H1 (cell line): Measurements from ENCODE around the gene NRXN3. TPM values are rescaled to one million over a fixed set of nuclear protein-coding genes. Genes with fewer than 3 reads are reported as not detected.

Experiments used
- CTCF ChIA-PET: fragments of 300-600 bp; sonication (Branson Sonifier 250); formaldehyde crosslinking; loops from one replicate; lab custom pipeline; 2021; ENCODE audit not compliant: partially characterized antibody; lab: Charles Lee
- POLR2A ChIA-PET: fragments of 300-600 bp; sonication (Branson Sonifier 250); formaldehyde crosslinking; loops from one replicate; lab custom pipeline; 2021; ENCODE audit warnings: inconsistent platforms; ENCODE audit not compliant: partially characterized antibody; lab: Charles Lee
- DNase-seq, 2 experiments: peaks; one replicate each; pipeline versions ENCODE4 v3.0.0 to v3.0.0-alpha.2; 2010 to 2022; ENCODE audit warnings: low spot score in 2 of 2, low read depth in 1 of 2, mixed read lengths in 1 of 2
- FAIRE-seq: peaks from 2 replicates; lab custom pipeline; 2011; peaks lifted over from hg19 to GRCh38; lab: Jason Lieb, UNC
- H2AFZ ChIP-seq: 2 replicates; pipeline ENCODE4 v1.8.1; 2012; ENCODE audit warnings: low read length, inconsistent platforms
- H2AK5ac ChIP-seq: 2 replicates; pipeline ENCODE4 v1.6.1; 2013; ENCODE audit warnings: low read depth, low read length
- H2BK120ac ChIP-seq: replicated peaks from 2 replicates; pipeline ENCODE3; 2013; ENCODE audit warnings: low read depth, low read length, inconsistent platforms
- H2BK12ac ChIP-seq: 2 replicates; pipeline ENCODE4 v1.6.1; 2013; ENCODE audit warnings: low read depth, low read length
- H2BK15ac ChIP-seq: 2 replicates; pipeline ENCODE4 v1.6.1; 2013; ENCODE audit warnings: low read length
- H2BK20ac ChIP-seq: 2 replicates; pipeline ENCODE4 v1.6.1; 2013; ENCODE audit warnings: low read length
- H2BK5ac ChIP-seq: 2 replicates; pipeline ENCODE4 v1.6.1; 2013; ENCODE audit warnings: low read depth, low read length
- H3K14ac ChIP-seq: 2 replicates; pipeline ENCODE4 v1.6.1; 2013; ENCODE audit warnings: inconsistent platforms; ENCODE audit not compliant: insufficient read length
- H3K18ac ChIP-seq: 2 replicates; pipeline ENCODE4 v1.6.1; 2013; ENCODE audit warnings: low read length; ENCODE audit errors: extremely low read depth
- H3K23ac ChIP-seq: 2 replicates; pipeline ENCODE4 v1.6.1; 2013; ENCODE audit warnings: inconsistent platforms; ENCODE audit not compliant: insufficient read length
- H3K23me2 ChIP-seq: 2 replicates; pipeline ENCODE4 v1.6.1; 2013; ENCODE audit warnings: low read depth, low read length
- H3K27ac ChIP-seq: 2 replicates; pipeline ENCODE4 v1.6.1; 2011; ENCODE audit warnings: low read depth, low read length, inconsistent platforms
- H3K27me3 ChIP-seq, 4 experiments: replicated peaks in 1 of 4; 1 replicate in 1 of 4; 2 replicates in 3 of 4; pipeline versions ENCODE4 v1.6.1 to v1.8.1; 2011 to 2013; ENCODE audit warnings: low read length in 3 of 4, mild to moderate bottlenecking in 3 of 4, inconsistent platforms in 2 of 4, mixed read lengths in 2 of 4, moderate library complexity in 1 of 4; ENCODE audit not compliant: control insufficient read depth in 3 of 4, insufficient read depth in 3 of 4; ENCODE audit errors: extremely low read depth in 1 of 4
- H3K36me3 ChIP-seq, 4 experiments: 2 replicates each; pipeline versions ENCODE4 v1.6.1 to v1.8.1; 2011 to 2013; ENCODE audit warnings: mild to moderate bottlenecking in 4 of 4, low read length in 3 of 4, moderate library complexity in 2 of 4, control low read depth in 1 of 4, inconsistent platforms in 1 of 4; ENCODE audit not compliant: insufficient read depth in 4 of 4, control insufficient read depth in 2 of 4
- H3K4ac ChIP-seq: replicated peaks from 2 replicates; pipeline ENCODE3; 2013; ENCODE audit warnings: low read length, low read depth, mixed read lengths, inconsistent platforms; ENCODE audit not compliant: insufficient read length
- H3K4me1 ChIP-seq, 4 experiments: replicated peaks in 1 of 4; 1 replicate in 1 of 4; 2 replicates in 3 of 4; pipeline versions ENCODE4 v1.6.1 to v1.8.1; 2011 to 2013; ENCODE audit warnings: low read length in 3 of 4, inconsistent platforms in 2 of 4, mixed read lengths in 1 of 4; ENCODE audit not compliant: insufficient read depth in 4 of 4, control insufficient read depth in 3 of 4
- H3K4me2 ChIP-seq, 2 experiments: 2 replicates each; pipeline versions ENCODE4 v1.6.1 to v1.8.1; 2011 to 2013; ENCODE audit warnings: low read depth in 2 of 2, low read length in 2 of 2, control low read depth in 1 of 2, inconsistent platforms in 1 of 2, mild to moderate bottlenecking in 1 of 2; ENCODE audit not compliant: insufficient read depth in 1 of 2
- H3K4me3 ChIP-seq, 4 experiments: fragments of 200-600, 300-600 bp in 1 of 4; sonication (generic), shearing (Covaris generic), sonication (Bioruptor Twin) in 1 of 4; 2 replicates each; pipeline versions ENCODE4 v1.5.1 to v1.8.1; 2011 to 2016; ENCODE audit warnings: low read length in 4 of 4, low read depth in 3 of 4, control low read depth in 2 of 4, inconsistent platforms in 2 of 4, mild to moderate bottlenecking in 2 of 4, mixed read lengths in 1 of 4, moderate library complexity in 1 of 4; ENCODE audit not compliant: insufficient read depth in 2 of 4; ENCODE audit errors: extremely low read depth in 1 of 4
- H3K56ac ChIP-seq: replicated peaks from 2 replicates; pipeline ENCODE3; 2013; ENCODE audit warnings: low read depth, mild to moderate bottlenecking, mixed read lengths, low read length, inconsistent platforms; ENCODE audit not compliant: insufficient read length
- H3K79me1 ChIP-seq: 2 replicates; pipeline ENCODE4 v1.6.1; 2013; ENCODE audit warnings: low read depth, low read length, control low read depth
- H3K79me2 ChIP-seq, 2 experiments: 2 replicates each; pipeline versions ENCODE4 v1.6.1 to v1.8.1; 2012 to 2013; ENCODE audit warnings: low read length in 2 of 2, mild to moderate bottlenecking in 2 of 2, inconsistent platforms in 1 of 2; ENCODE audit not compliant: insufficient read depth in 2 of 2, control insufficient read depth in 1 of 2
- H3K9ac ChIP-seq, 4 experiments: replicated peaks in 1 of 4; 1 replicate in 1 of 4; 2 replicates in 3 of 4; pipeline versions ENCODE4 v1.6.1 to v1.8.1; 2011 to 2013; ENCODE audit warnings: low read depth in 3 of 4, low read length in 3 of 4, control low read depth in 2 of 4, mild to moderate bottlenecking in 2 of 4, moderate library complexity in 2 of 4, inconsistent platforms in 1 of 4; ENCODE audit errors: extremely low read depth in 1 of 4
- H3K9me3 ChIP-seq, 2 experiments: 2 replicates each; pipeline versions ENCODE4 v1.6.1 to v1.8.1; 2012 to 2013; ENCODE audit warnings: mild to moderate bottlenecking in 2 of 2, moderate library complexity in 2 of 2, control low read depth in 1 of 2, inconsistent platforms in 1 of 2, low read depth in 1 of 2, low read length in 1 of 2, mixed read lengths in 1 of 2; ENCODE audit not compliant: insufficient read depth in 2 of 2
- H4K20me1 ChIP-seq, 2 experiments: replicated peaks in 1 of 2; 2 replicates each; pipeline versions ENCODE3 to v1.8.1; 2011 to 2013; ENCODE audit warnings: inconsistent platforms in 2 of 2, low read length in 2 of 2, mild to moderate bottlenecking in 1 of 2; ENCODE audit not compliant: insufficient read depth in 2 of 2, control insufficient read depth in 1 of 2
- H4K5ac ChIP-seq: 2 replicates; pipeline ENCODE4 v1.6.1; 2013; ENCODE audit warnings: low read length, low read depth, mixed read lengths, inconsistent platforms; ENCODE audit not compliant: insufficient read length
- H4K8ac ChIP-seq: 2 replicates; pipeline ENCODE4 v1.8.0; 2013; ENCODE audit warnings: mild to moderate bottlenecking, moderate library complexity, low read length, inconsistent platforms; ENCODE audit not compliant: insufficient read depth; ENCODE audit errors: extremely low read depth
- H4K91ac ChIP-seq: replicated peaks from 2 replicates; pipeline ENCODE3; 2013; ENCODE audit warnings: low read length, mixed read lengths, inconsistent platforms; ENCODE audit not compliant: insufficient read length
- CREB1 ChIP-seq: IDR thresholded peaks from 2 replicates; pipeline ENCODE4 v1.6.1; 2012; ENCODE audit warnings: inconsistent platforms
- E2F6 ChIP-seq: IDR thresholded peaks from 2 replicates; pipeline ENCODE4 v1.6.1; 2012; ENCODE audit warnings: inconsistent platforms
- KDM4A ChIP-seq: IDR thresholded peaks from one replicate; pipeline ENCODE4 v1.7.1; 2012; ENCODE audit warnings: low read depth, mild to moderate bottlenecking, moderate library complexity, low read length, inconsistent platforms; ENCODE audit not compliant: severe bottlenecking
- WGBS, 2 experiments: shearing (Covaris generic) in 1 of 2; methylation state at CpG; one replicate each; pipeline versions ENCODE4 v1.1.6 to v1.1.7; 2013 to 2015; ENCODE audit warnings: low lambda C conversion rate in 2 of 2, mixed read lengths in 2 of 2, inconsistent platforms in 1 of 2, low coverage in 1 of 2, missing lambda C conversion rate in 1 of 2; ENCODE audit not compliant: insufficient replicate concordance in 2 of 2, insufficient coverage in 1 of 2, insufficient read length in 1 of 2; ENCODE audit errors: extremely low coverage in 1 of 2, missing lambda C conversion rate in 1 of 2; 5-methylcytosine and 5-hydroxymethylcytosine counted together
- polyA plus RNA-seq, 7 experiments: library from polyadenylated mRNA; depleted of rRNA in 3 of 7; stranded (reverse) in 5 of 7; unstranded in 2 of 7; fragments of >200 nt in 5 of 7; fragments of 200-250 nt in 2 of 7; gene quantifications; 1 replicate in 5 of 7; 2 replicates in 1 of 7; 4 replicates in 1 of 7; pipeline versions ENCODE4 v1.2.1 to v1.2.3, GENCODE V29; 2011 to 2013; ENCODE audit warnings: missing spikeins in 2 of 7, mixed read lengths in 2 of 7
- total RNA-seq: library from RNA; stranded (reverse); fragmentation: NEBNext Ultra II Directional; extraction: Animal tissue kit (Norgen Biotek cat#: 25700); gene quantifications from 2 replicates; pipeline ENCODE4 v1.2.1, GENCODE V29; 2021

The NRXN3 gene
- total and polyA plus RNA-seq, 2 of the 8 experiments (the other 6 are each of a cell fraction or from before 2014, with no cell fraction given) = 2.6 to 4.1 TPM

GRCh38 chr14:78631551-78631950 lies 461.4 kb downstream of the NRXN3 start:
- H4K91ac ChIP-seq = no peak overlapping the region

More at GRCh38 chr14:78631551-78631950, 461.4 kb downstream of the NRXN3 start:
- H3K36me3 ChIP-seq = no peaks in the 10 kb centered on the region
- no peaks in the 10 kb centered on the region for H3K27me3 ChIP-seq
- no peak overlapping the region for H2AFZ ChIP-seq
- H3K79me2 ChIP-seq = no peaks in the 10 kb centered on the region
- TF ChIP-seq CREB1 (no peak), E2F6 (no peak), KDM4A (no peak)
- no peaks in the 10 kb centered on the region for H3K23me2 ChIP-seq
- H2BK120ac ChIP-seq = no peak overlapping the region
- no peak overlapping the region for H3K4ac ChIP-seq
- no peak overlapping the region for H2BK15ac ChIP-seq
- H3K9ac ChIP-seq = no peak overlapping the region
- H4K8ac ChIP-seq = no peak overlapping the region
- H4K20me1 ChIP-seq = no peaks in the 10 kb centered on the region
- no peak overlapping the region for H2BK5ac ChIP-seq
- H3K9me3 ChIP-seq = no peaks in the 10 kb centered on the region
- no peak overlapping the region for H3K56ac ChIP-seq
- 100% methylated on average over 2 of the region's 2 CpGs; no CpG with 5 or more reads in 1 of the 2 experiments for WGBS, 2 experiments
- no peak overlapping the region for H3K18ac ChIP-seq
- DNase-seq (no peak), FAIRE-seq (no peak)
- H3K79me1 ChIP-seq = no peaks in the 10 kb centered on the region
- no peak overlapping the region for H4K5ac ChIP-seq
- H3K4me3 ChIP-seq = no peak overlapping the region
- H2BK20ac ChIP-seq = no peak overlapping the region
- ChIA-PET POLR2A (no interaction called here), CTCF (no interaction called here)
- no peak overlapping the region for H2AK5ac ChIP-seq
- no peak overlapping the region for H2BK12ac ChIP-seq
- H3K4me1 ChIP-seq = peaks cover 0 to 3% (median 0%) of the 10 kb centered on the region in 4 experiments; a peak in 1 of 7 replicates
- no peak overlapping the region for H3K27ac ChIP-seq
- H3K4me2 ChIP-seq = no peak overlapping the region
- no peak overlapping the region for H3K14ac ChIP-seq
- H3K23ac ChIP-seq = no peak overlapping the region
